H1 (cell line): ENCODE data around the gene REC8. TPM values are rescaled to one million over a fixed set of nuclear protein-coding genes. Genes with fewer than 3 reads are reported as not detected.

ENCODE experiments used
- CTCF ChIA-PET: fragments of 300-600 bp; sonication (Branson Sonifier 250); formaldehyde crosslinking; loops from one replicate; lab custom pipeline; 2021; ENCODE audit not compliant: partially characterized antibody; lab: Charles Lee
- POLR2A ChIA-PET: fragments of 300-600 bp; sonication (Branson Sonifier 250); formaldehyde crosslinking; loops from one replicate; lab custom pipeline; 2021; ENCODE audit warnings: inconsistent platforms; ENCODE audit not compliant: partially characterized antibody; lab: Charles Lee
- DNase-seq, 2 experiments: peaks; one replicate each; pipeline versions ENCODE4 v3.0.0 to v3.0.0-alpha.2; 2010 to 2022; ENCODE audit warnings: low spot score in 2 of 2, low read depth in 1 of 2, mixed read lengths in 1 of 2
- FAIRE-seq: peaks from 2 replicates; lab custom pipeline; 2011; peaks lifted over from hg19 to GRCh38; lab: Jason Lieb, UNC
- H2AFZ ChIP-seq: 2 replicates; pipeline ENCODE4 v1.8.1; 2012; ENCODE audit warnings: low read length, inconsistent platforms
- H2AK5ac ChIP-seq: 2 replicates; pipeline ENCODE4 v1.6.1; 2013; ENCODE audit warnings: low read depth, low read length
- H2BK120ac ChIP-seq: replicated peaks from 2 replicates; pipeline ENCODE3; 2013; ENCODE audit warnings: low read depth, low read length, inconsistent platforms
- H2BK12ac ChIP-seq: 2 replicates; pipeline ENCODE4 v1.6.1; 2013; ENCODE audit warnings: low read depth, low read length
- H2BK15ac ChIP-seq: 2 replicates; pipeline ENCODE4 v1.6.1; 2013; ENCODE audit warnings: low read length
- H2BK20ac ChIP-seq: 2 replicates; pipeline ENCODE4 v1.6.1; 2013; ENCODE audit warnings: low read length
- H2BK5ac ChIP-seq: 2 replicates; pipeline ENCODE4 v1.6.1; 2013; ENCODE audit warnings: low read depth, low read length
- H3K14ac ChIP-seq: 2 replicates; pipeline ENCODE4 v1.6.1; 2013; ENCODE audit warnings: inconsistent platforms; ENCODE audit not compliant: insufficient read length
- H3K18ac ChIP-seq: 2 replicates; pipeline ENCODE4 v1.6.1; 2013; ENCODE audit warnings: low read length; ENCODE audit errors: extremely low read depth
- H3K23ac ChIP-seq: 2 replicates; pipeline ENCODE4 v1.6.1; 2013; ENCODE audit warnings: inconsistent platforms; ENCODE audit not compliant: insufficient read length
- H3K23me2 ChIP-seq: 2 replicates; pipeline ENCODE4 v1.6.1; 2013; ENCODE audit warnings: low read depth, low read length
- H3K27ac ChIP-seq: 2 replicates; pipeline ENCODE4 v1.6.1; 2011; ENCODE audit warnings: low read depth, low read length, inconsistent platforms
- H3K27me3 ChIP-seq, 4 experiments: replicated peaks in 1 of 4; 1 replicate in 1 of 4; 2 replicates in 3 of 4; pipeline versions ENCODE4 v1.6.1 to v1.8.1; 2011 to 2013; ENCODE audit warnings: low read length in 3 of 4, mild to moderate bottlenecking in 3 of 4, inconsistent platforms in 2 of 4, mixed read lengths in 2 of 4, moderate library complexity in 1 of 4; ENCODE audit not compliant: control insufficient read depth in 3 of 4, insufficient read depth in 3 of 4; ENCODE audit errors: extremely low read depth in 1 of 4
- H3K36me3 ChIP-seq, 4 experiments: 2 replicates each; pipeline versions ENCODE4 v1.6.1 to v1.8.1; 2011 to 2013; ENCODE audit warnings: mild to moderate bottlenecking in 4 of 4, low read length in 3 of 4, moderate library complexity in 2 of 4, control low read depth in 1 of 4, inconsistent platforms in 1 of 4; ENCODE audit not compliant: insufficient read depth in 4 of 4, control insufficient read depth in 2 of 4
- H3K4ac ChIP-seq: replicated peaks from 2 replicates; pipeline ENCODE3; 2013; ENCODE audit warnings: low read length, low read depth, mixed read lengths, inconsistent platforms; ENCODE audit not compliant: insufficient read length
- H3K4me1 ChIP-seq, 4 experiments: replicated peaks in 1 of 4; 1 replicate in 1 of 4; 2 replicates in 3 of 4; pipeline versions ENCODE4 v1.6.1 to v1.8.1; 2011 to 2013; ENCODE audit warnings: low read length in 3 of 4, inconsistent platforms in 2 of 4, mixed read lengths in 1 of 4; ENCODE audit not compliant: insufficient read depth in 4 of 4, control insufficient read depth in 3 of 4
- H3K4me2 ChIP-seq, 2 experiments: 2 replicates each; pipeline versions ENCODE4 v1.6.1 to v1.8.1; 2011 to 2013; ENCODE audit warnings: low read depth in 2 of 2, low read length in 2 of 2, control low read depth in 1 of 2, inconsistent platforms in 1 of 2, mild to moderate bottlenecking in 1 of 2; ENCODE audit not compliant: insufficient read depth in 1 of 2
- H3K4me3 ChIP-seq, 4 experiments: fragments of 200-600, 300-600 bp in 1 of 4; sonication (generic), shearing (Covaris generic), sonication (Bioruptor Twin) in 1 of 4; 2 replicates each; pipeline versions ENCODE4 v1.5.1 to v1.8.1; 2011 to 2016; ENCODE audit warnings: low read length in 4 of 4, low read depth in 3 of 4, control low read depth in 2 of 4, inconsistent platforms in 2 of 4, mild to moderate bottlenecking in 2 of 4, mixed read lengths in 1 of 4, moderate library complexity in 1 of 4; ENCODE audit not compliant: insufficient read depth in 2 of 4; ENCODE audit errors: extremely low read depth in 1 of 4
- H3K56ac ChIP-seq: replicated peaks from 2 replicates; pipeline ENCODE3; 2013; ENCODE audit warnings: low read depth, mild to moderate bottlenecking, mixed read lengths, low read length, inconsistent platforms; ENCODE audit not compliant: insufficient read length
- H3K79me1 ChIP-seq: 2 replicates; pipeline ENCODE4 v1.6.1; 2013; ENCODE audit warnings: low read depth, low read length, control low read depth
- H3K79me2 ChIP-seq, 2 experiments: 2 replicates each; pipeline versions ENCODE4 v1.6.1 to v1.8.1; 2012 to 2013; ENCODE audit warnings: low read length in 2 of 2, mild to moderate bottlenecking in 2 of 2, inconsistent platforms in 1 of 2; ENCODE audit not compliant: insufficient read depth in 2 of 2, control insufficient read depth in 1 of 2
- H3K9ac ChIP-seq, 4 experiments: replicated peaks in 1 of 4; 1 replicate in 1 of 4; 2 replicates in 3 of 4; pipeline versions ENCODE4 v1.6.1 to v1.8.1; 2011 to 2013; ENCODE audit warnings: low read depth in 3 of 4, low read length in 3 of 4, control low read depth in 2 of 4, mild to moderate bottlenecking in 2 of 4, moderate library complexity in 2 of 4, inconsistent platforms in 1 of 4; ENCODE audit errors: extremely low read depth in 1 of 4
- H3K9me3 ChIP-seq, 2 experiments: 2 replicates each; pipeline versions ENCODE4 v1.6.1 to v1.8.1; 2012 to 2013; ENCODE audit warnings: mild to moderate bottlenecking in 2 of 2, moderate library complexity in 2 of 2, control low read depth in 1 of 2, inconsistent platforms in 1 of 2, low read depth in 1 of 2, low read length in 1 of 2, mixed read lengths in 1 of 2; ENCODE audit not compliant: insufficient read depth in 2 of 2
- H4K20me1 ChIP-seq, 2 experiments: replicated peaks in 1 of 2; 2 replicates each; pipeline versions ENCODE3 to v1.8.1; 2011 to 2013; ENCODE audit warnings: inconsistent platforms in 2 of 2, low read length in 2 of 2, mild to moderate bottlenecking in 1 of 2; ENCODE audit not compliant: insufficient read depth in 2 of 2, control insufficient read depth in 1 of 2
- H4K5ac ChIP-seq: 2 replicates; pipeline ENCODE4 v1.6.1; 2013; ENCODE audit warnings: low read length, low read depth, mixed read lengths, inconsistent platforms; ENCODE audit not compliant: insufficient read length
- H4K8ac ChIP-seq: 2 replicates; pipeline ENCODE4 v1.8.0; 2013; ENCODE audit warnings: mild to moderate bottlenecking, moderate library complexity, low read length, inconsistent platforms; ENCODE audit not compliant: insufficient read depth; ENCODE audit errors: extremely low read depth
- H4K91ac ChIP-seq: replicated peaks from 2 replicates; pipeline ENCODE3; 2013; ENCODE audit warnings: low read length, mixed read lengths, inconsistent platforms; ENCODE audit not compliant: insufficient read length
- CREB1 ChIP-seq: IDR thresholded peaks from 2 replicates; pipeline ENCODE4 v1.6.1; 2012; ENCODE audit warnings: inconsistent platforms
- GABPA ChIP-seq: IDR thresholded peaks from 2 replicates; pipeline ENCODE4 v1.6.1; 2011; ENCODE audit warnings: mild to moderate bottlenecking, low read length, moderate library complexity, borderline replicate concordance; ENCODE audit not compliant: insufficient read depth
- HDAC6 ChIP-seq: IDR thresholded peaks from one replicate; pipeline ENCODE4 v1.7.1; 2012; ENCODE audit warnings: low read depth, mild to moderate bottlenecking, inconsistent platforms, low read length, moderate library complexity
- RXRA ChIP-seq: IDR thresholded peaks from 2 replicates; pipeline ENCODE4 v1.6.1; 2011; ENCODE audit warnings: low read depth, mild to moderate bottlenecking, low read length, moderate library complexity; ENCODE audit not compliant: insufficient read depth
- SAP30 ChIP-seq: fragments of 300-600 bp; sonication (generic); IDR thresholded peaks from 2 replicates; pipeline ENCODE4 v1.7.1; 2012; ENCODE audit warnings: low read length, moderate library complexity, mild to moderate bottlenecking, inconsistent platforms; ENCODE audit not compliant: insufficient read depth, insufficient replicate concordance
- SIN3A ChIP-seq, 2 experiments: IDR thresholded peaks in 1 of 2; conservative IDR thresholded peaks in 1 of 2; 2 replicates each; pipeline ENCODE4 v1.6.1; 2011 to 2012; ENCODE audit warnings: low read length in 2 of 2, improper control_type of control experiment in 1 of 2, low read depth in 1 of 2, mild to moderate bottlenecking in 1 of 2
- SUZ12 ChIP-seq: fragments of 200-600 bp; sonication (generic); IDR thresholded peaks from 2 replicates; pipeline ENCODE4 v1.6.1; 2012; ENCODE audit warnings: mild to moderate bottlenecking, inconsistent platforms, low read length, moderate library complexity, mixed read lengths
- TEAD4 ChIP-seq: IDR thresholded peaks from 2 replicates; pipeline ENCODE4 v1.6.1; 2012; ENCODE audit warnings: low read depth, low read length, inconsistent platforms, mixed read lengths
- WGBS, 2 experiments: shearing (Covaris generic) in 1 of 2; methylation state at CpG; one replicate each; pipeline versions ENCODE4 v1.1.6 to v1.1.7; 2013 to 2015; ENCODE audit warnings: low lambda C conversion rate in 2 of 2, mixed read lengths in 2 of 2, inconsistent platforms in 1 of 2, low coverage in 1 of 2, missing lambda C conversion rate in 1 of 2; ENCODE audit not compliant: insufficient replicate concordance in 2 of 2, insufficient coverage in 1 of 2, insufficient read length in 1 of 2; ENCODE audit errors: extremely low coverage in 1 of 2, missing lambda C conversion rate in 1 of 2; 5-methylcytosine and 5-hydroxymethylcytosine counted together
- polyA plus RNA-seq, 7 experiments: library from polyadenylated mRNA; depleted of rRNA in 3 of 7; stranded (reverse) in 5 of 7; unstranded in 2 of 7; fragments of >200 nt in 5 of 7; fragments of 200-250 nt in 2 of 7; gene quantifications; 1 replicate in 5 of 7; 2 replicates in 1 of 7; 4 replicates in 1 of 7; pipeline versions ENCODE4 v1.2.1 to v1.2.3, GENCODE V29; 2011 to 2013; ENCODE audit warnings: missing spikeins in 2 of 7, mixed read lengths in 2 of 7
- total RNA-seq: library from RNA; stranded (reverse); fragmentation: NEBNext Ultra II Directional; extraction: Animal tissue kit (Norgen Biotek cat#: 25700); gene quantifications from 2 replicates; pipeline ENCODE4 v1.2.1, GENCODE V29; 2021
- TF ChIP-seq, protein P1 (sequence below): IDR thresholded peaks from 2 replicates; pipeline ENCODE4 v1.6.1; 2011; ENCODE audit warnings: low read depth, mild to moderate bottlenecking, low read length; ENCODE audit not compliant: insufficient read depth
- TF ChIP-seq, protein P2 (sequence below): IDR thresholded peaks from 2 replicates; pipeline ENCODE4 v1.6.1; 2012; ENCODE audit warnings: inconsistent platforms

The REC8 gene
- total and polyA plus RNA-seq, 2 of the 8 experiments (the other 6 are each of a cell fraction or from before 2014, with no cell fraction given): 9.8 to 28.5 TPM

DNA sequence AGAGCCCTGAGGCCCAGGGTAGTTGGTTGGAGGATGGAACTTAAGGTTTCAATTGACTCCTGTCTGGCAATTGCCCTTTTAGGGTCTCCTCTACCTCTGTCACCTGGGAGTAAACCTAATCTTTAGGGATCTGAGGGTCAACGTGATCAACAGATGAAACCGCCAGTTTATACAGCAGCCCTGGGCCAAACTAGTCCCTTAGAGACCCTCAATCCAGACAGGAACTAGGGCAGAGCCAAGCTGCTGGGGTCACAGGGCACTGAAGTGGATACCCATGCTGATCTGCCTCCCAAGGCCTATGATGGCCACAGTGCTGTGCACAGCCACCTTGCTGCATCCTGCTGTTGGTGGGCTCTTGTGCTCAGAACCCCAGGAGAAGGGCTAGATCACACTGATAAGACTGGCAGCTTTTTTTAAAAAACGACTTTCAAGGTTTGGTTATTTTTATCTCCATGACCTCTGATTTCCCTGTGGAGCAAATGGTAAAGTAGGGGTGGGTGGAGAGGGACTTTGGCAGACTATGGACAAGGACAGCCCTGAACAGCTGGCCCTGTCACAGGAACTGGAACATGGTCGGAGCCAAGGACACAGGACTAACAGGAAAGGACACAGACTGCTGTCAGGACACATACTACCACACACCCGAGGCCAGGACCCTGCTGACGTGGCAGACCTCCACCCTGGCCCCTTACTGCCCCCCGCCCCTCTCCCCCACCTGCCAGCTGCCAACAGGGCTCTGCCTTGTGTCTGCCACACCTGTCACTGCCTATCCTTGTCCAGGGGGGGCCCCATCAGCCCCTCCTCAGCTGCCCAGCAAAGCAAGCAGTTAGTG lies 40.9 kb upstream of the REC8 start:
- Histone ChIP-seq H3K27ac (no peak overlapping the region), H4K20me1 (no peaks in the 10 kb centered on the region), H2BK5ac (no peak overlapping the region), H2BK12ac (no peak overlapping the region), H3K56ac (no peak overlapping the region), H3K18ac (no peak overlapping the region), H3K23me2 (peaks cover 5% of the 10 kb centered on the region; the same call in 1 of the 2 replicates), H3K9me3 (no peaks in the 10 kb centered on the region), H3K4ac (no peak overlapping the region), H3K14ac (no peak overlapping the region), H2BK20ac (no peak overlapping the region), H2BK120ac (no peak overlapping the region), H2BK15ac (0 out of 2 replicates have a peak overlapping the region, but pooled peaks have one; percentile 5), H4K91ac (no peak overlapping the region), H3K27me3 (no peaks in the 10 kb centered on the region), H3K4me3 (no peak overlapping the region), H4K8ac (no peak overlapping the region), H3K4me2 (no peak overlapping the region), H3K79me2 (no peaks in the 10 kb centered on the region), H2AFZ (no peak overlapping the region), H2AK5ac (no peak overlapping the region), H3K9ac (no peak overlapping the region), H4K5ac (no peak overlapping the region), H3K79me1 (no peaks in the 10 kb centered on the region), H3K4me1 (peaks cover 0 to 3% (median under 1%) of the 10 kb centered on the region in 4 experiments; a peak in 3 of 7 replicates), H3K36me3 (no peaks in the 10 kb centered on the region), H3K23ac (no peak overlapping the region)
- ChIA-PET POLR2A (interaction anchor here (0.6 to 11.1 kb wide), 6 partner anchors 9 to 46 kb away, joined by 3 to 96 read pairs (median 6); partner anchors contain the start of genes DCAF11, EMC9 and NRL), CTCF (interaction anchor here (0.9 kb wide), 1 partner anchor 140 kb away, joined by 3 read pairs; the partner anchor contains the start of gene RABGGTA)
- FAIRE-seq (no peak), DNase-seq (no peak)
- WGBS, 2 experiments: 81% methylated on average over 6 of the region's 7 CpGs; no CpG with 5 or more reads in 1 of the 2 experiments
- TF ChIP-seq HDAC6: no peak
- TF ChIP-seq RXRA: no peak
- TF ChIP-seq, protein P1, sequence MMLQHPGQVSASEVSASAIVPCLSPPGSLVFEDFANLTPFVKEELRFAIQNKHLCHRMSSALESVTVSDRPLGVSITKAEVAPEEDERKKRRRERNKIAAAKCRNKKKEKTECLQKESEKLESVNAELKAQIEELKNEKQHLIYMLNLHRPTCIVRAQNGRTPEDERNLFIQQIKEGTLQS: no peak
- TF ChIP-seq, protein P2, sequence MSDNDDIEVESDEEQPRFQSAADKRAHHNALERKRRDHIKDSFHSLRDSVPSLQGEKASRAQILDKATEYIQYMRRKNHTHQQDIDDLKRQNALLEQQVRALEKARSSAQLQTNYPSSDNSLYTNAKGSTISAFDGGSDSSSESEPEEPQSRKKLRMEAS: no peak
- no peak for TF ChIP-seq SUZ12
- no peak for TF ChIP-seq GABPA
- TF ChIP-seq SIN3A (conservative IDR thresholded peaks at IDR 0.05 in 1 of 2, IDR thresholded peaks at IDR 0.05 in 1 of 2; ENCODE audit: low read depth in 1 of 2, low read length in 2 of 2): no peak
- TF ChIP-seq SAP30: no peak
- TF ChIP-seq TEAD4: no peak
- TF ChIP-seq CREB1: no peak
